Erythroblast (primary cell): Measurements from ENCODE around the gene CLTCL1.

Source experiments
- GATA1 ChIP-seq: IDR thresholded peaks from 2 replicates; pipeline ENCODE4 v1.6.1; 2011; ENCODE audit warnings: low read depth, mild to moderate bottlenecking, control low read depth, low read length, moderate library complexity
- POLR2A ChIP-seq: IDR thresholded peaks from 2 replicates; pipeline ENCODE4 v1.6.1; 2011; ENCODE audit warnings: mild to moderate bottlenecking, low read length

DNA sequence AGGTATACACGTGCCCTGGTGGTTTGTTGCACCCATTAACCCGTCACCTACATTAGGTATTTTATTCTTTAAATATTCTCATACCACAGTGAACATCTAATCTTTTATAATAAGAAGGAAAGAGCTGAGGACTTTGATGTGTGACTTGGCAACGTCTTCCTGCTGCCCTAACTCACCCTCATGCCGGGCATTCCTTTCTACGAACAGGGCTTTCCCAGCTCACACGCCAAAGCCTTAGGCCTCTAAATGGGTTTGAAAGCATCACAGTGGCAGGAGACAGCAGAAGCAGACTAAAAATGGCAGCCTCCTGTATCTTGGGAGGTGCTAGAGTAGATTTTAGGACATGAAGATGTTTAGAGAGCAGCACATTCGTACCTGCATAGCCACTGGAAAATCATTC, 52.6 kb downstream of the CLTCL1 start:
- TF ChIP-seq POLR2A (no peak), GATA1 (no peak)
